OCI-LY3 (cell line): Measurements from ENCODE around the gene HCRTR2.

ENCODE experiments used
- EZH2phosphoT487 ChIP-seq: fragments of 200-600 bp; shearing (Covaris generic); IDR thresholded peaks from 2 replicates; pipeline ENCODE4 v1.6.1; 2018; ENCODE audit warnings: antibody characterized with exemption, mixed run types, low read depth
- TF ChIP-seq, protein P1 (sequence below): fragments of 200-600, 300-600 bp; sonication (generic); IDR thresholded peaks from 2 replicates; pipeline ENCODE4 v1.5.1; 2014; ENCODE audit warnings: antibody characterized with exemption, low read length, low read depth

DNA sequence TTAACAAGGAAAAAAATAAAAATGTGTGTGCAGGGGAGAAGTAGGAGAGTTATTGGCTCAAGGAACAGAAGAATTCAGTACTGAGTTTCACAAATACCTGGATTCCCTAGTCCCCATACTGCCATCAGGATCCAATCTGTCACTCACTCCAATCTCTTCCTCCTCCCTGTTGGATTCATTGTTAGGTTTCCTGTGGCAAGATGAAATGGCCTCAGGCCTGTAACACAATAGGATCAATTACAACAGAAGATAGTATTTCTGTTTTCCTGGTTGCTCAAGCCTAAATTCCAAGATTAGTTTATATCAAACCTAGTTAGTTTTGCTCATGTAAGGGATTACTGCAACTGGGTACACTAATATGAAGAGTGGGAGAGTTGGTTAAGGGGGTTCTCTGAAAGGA is 24.4 kb downstream of the HCRTR2 start:
- TF ChIP-seq, protein P1, sequence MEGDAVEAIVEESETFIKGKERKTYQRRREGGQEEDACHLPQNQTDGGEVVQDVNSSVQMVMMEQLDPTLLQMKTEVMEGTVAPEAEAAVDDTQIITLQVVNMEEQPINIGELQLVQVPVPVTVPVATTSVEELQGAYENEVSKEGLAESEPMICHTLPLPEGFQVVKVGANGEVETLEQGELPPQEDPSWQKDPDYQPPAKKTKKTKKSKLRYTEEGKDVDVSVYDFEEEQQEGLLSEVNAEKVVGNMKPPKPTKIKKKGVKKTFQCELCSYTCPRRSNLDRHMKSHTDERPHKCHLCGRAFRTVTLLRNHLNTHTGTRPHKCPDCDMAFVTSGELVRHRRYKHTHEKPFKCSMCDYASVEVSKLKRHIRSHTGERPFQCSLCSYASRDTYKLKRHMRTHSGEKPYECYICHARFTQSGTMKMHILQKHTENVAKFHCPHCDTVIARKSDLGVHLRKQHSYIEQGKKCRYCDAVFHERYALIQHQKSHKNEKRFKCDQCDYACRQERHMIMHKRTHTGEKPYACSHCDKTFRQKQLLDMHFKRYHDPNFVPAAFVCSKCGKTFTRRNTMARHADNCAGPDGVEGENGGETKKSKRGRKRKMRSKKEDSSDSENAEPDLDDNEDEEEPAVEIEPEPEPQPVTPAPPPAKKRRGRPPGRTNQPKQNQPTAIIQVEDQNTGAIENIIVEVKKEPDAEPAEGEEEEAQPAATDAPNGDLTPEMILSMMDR, result no peak
- TF ChIP-seq EZH2phosphoT487, result no peak
